ENCODE measurements around the gene SBNO2. TPM values are rescaled to one million over a fixed set of nuclear protein-coding genes. Genes with fewer than 3 reads are reported as not detected.
A peak's percentile ranks its signal among the peaks of the same experiment; 100 is the strongest.
"Not testable (repeated sequence)": the region's sequence is repeated elsewhere in the genome, so short reads cannot be mapped to it uniquely, and the experiment has no call there.

Gene SBNO2
- total RNA-seq, 6 donors from 2014 or later, result 44.8 to 159 (median 106) TPM

DNA sequence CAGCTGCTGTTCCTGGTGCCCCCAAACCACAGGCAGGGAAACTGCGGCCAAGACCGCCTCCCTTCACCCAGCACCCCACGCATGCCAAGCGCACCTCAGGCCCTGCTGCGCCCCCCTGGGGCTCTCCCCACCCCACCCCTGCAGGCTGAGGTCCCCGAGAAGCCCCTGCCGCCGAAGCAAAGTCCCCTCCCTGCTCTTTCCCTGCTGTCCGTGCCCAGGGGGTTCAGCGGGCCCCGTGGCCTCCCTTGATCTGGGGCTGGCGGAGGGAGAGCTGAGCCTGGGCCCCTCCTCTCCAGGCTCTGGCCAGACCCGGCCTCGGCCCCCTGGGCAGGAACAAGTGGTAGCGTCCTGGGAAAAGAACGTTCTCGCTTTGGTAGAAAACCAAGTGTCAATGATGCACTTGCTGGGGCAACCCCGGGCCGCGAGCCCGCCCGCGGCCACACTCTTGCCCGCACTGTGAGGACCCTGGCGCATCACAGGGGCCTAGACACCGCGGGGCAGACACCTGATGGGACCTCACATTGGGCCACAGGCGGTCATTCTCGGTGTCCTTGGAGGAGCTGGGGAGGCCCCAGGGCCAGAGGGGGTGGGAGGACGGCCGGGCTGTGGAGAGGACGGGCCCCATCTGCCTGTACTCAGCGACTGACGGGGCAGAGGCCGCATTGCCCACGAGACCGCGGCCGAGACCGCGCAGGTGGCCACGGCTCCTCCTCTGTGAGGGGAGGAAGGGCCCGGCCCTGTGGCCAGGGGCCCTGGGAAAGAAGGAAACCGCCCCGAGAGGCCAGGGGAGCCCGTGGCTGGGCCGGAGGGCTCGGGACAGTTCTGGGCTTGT, 41.3 kb downstream of the SBNO2 start:
- Histone ChIP-seq H3K9me3 (no peaks in the 10 kb centered on the region), H3K4me1 (peaks cover 68 to 85% (median 77%) of the 10 kb centered on the region in 4 donors), H3K36me3 (peaks cover 0 to 35% (median 11%) of the 10 kb centered on the region in 4 donors), H3K4me3 (peak overlapping the region; percentile 3 to 74 (median 62)), H3K27me3 (no peaks in the 10 kb centered on the region), H3K27ac (peak overlapping the region; percentile 94 to 99 (median 97))
- DNase-seq (peak in 1 of 2 donors; percentile 89), ATAC-seq (ENCODE audit: low FRiP score in 2 of 2) (peak in 1 of 2 donors; percentile 22)
- WGBS, 2 donors, result 54 to 67% methylated on average over 22 to 38 of the region's 48 CpGs
- TF ChIP-seq, protein P1, sequence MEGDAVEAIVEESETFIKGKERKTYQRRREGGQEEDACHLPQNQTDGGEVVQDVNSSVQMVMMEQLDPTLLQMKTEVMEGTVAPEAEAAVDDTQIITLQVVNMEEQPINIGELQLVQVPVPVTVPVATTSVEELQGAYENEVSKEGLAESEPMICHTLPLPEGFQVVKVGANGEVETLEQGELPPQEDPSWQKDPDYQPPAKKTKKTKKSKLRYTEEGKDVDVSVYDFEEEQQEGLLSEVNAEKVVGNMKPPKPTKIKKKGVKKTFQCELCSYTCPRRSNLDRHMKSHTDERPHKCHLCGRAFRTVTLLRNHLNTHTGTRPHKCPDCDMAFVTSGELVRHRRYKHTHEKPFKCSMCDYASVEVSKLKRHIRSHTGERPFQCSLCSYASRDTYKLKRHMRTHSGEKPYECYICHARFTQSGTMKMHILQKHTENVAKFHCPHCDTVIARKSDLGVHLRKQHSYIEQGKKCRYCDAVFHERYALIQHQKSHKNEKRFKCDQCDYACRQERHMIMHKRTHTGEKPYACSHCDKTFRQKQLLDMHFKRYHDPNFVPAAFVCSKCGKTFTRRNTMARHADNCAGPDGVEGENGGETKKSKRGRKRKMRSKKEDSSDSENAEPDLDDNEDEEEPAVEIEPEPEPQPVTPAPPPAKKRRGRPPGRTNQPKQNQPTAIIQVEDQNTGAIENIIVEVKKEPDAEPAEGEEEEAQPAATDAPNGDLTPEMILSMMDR (IDR thresholded peaks at IDR 0.05), result no peak
- peak in 1 of 4 donors; percentile 14 for TF ChIP-seq POLR2A (IDR thresholded peaks at IDR 0.05)

DNA sequence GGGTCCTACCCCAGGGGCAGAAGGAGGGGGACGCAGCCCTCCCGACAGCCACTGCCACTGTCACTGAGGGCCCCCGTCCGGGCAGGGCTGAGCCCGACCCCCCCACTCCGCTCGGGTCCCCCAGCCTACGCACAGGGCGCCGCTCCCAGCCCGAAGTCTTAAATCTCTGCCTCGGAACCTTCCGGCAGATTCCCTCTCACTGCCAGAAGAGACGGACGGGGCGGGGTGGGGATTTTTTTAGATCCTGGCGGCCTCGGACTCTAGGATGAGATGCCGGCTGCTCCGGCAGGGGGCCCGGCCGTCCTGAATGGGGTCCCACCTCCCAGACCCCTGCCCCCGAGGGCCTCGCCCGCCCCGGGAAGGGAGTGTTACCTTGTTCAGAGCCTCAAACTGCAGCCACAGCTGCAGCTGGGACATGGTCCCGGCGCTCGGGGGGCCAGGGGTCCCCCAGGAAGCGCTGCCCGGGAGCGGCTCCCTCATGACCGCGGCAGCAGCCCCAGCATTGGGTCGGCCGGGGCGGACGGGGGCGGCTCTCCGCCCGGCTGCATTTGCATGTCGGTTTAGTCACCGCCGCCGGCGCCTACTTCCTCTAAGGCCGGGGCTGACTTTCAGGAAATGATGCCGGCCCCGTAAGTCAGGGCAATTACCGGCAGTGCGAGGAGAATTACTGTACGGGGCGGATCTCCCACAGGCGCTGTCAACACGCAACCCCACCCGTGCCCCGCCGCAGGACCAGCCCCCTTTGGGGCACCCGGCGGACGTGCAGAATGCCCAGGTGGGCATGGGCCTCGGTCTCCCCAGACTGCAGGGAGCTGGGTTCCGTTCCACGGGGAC, 42.1 kb downstream of the SBNO2 start:
- no peaks in the 10 kb centered on the region for H3K27me3 ChIP-seq
- TF ChIP-seq POLR2AphosphoS5 (IDR thresholded peaks at IDR 0.05), result peak; percentile 91 to 98
- TF ChIP-seq POLR2A (IDR thresholded peaks at IDR 0.05), result peak in 3 of 4 donors; percentile 52 to 75 (median 52)
- TF ChIP-seq, protein P1 (IDR thresholded peaks at IDR 0.05), result peak in 2 of 6 experiments; percentile 34 to 44
- peak; percentile 98 to 100 (median 99) for TF ChIP-seq EP300 (IDR thresholded peaks at IDR 0.05)
- H3K4me3 ChIP-seq, result peak overlapping the region; percentile 60 to 90 (median 70)
- H3K36me3 ChIP-seq, result peaks cover 6 to 44% (median 19%) of the 10 kb centered on the region in 4 donors
- H3K27ac ChIP-seq, result peak overlapping the region; percentile 94 to 99 (median 97)
- peak; percentile 85 to 90 for ATAC-seq (ENCODE audit: low FRiP score in 2 of 2)
- WGBS, 2 donors, result 10 to 20% methylated on average over 3 to 8 of the region's 64 CpGs
- peaks cover 67 to 91% (median 78%) of the 10 kb centered on the region in 4 donors for H3K4me1 ChIP-seq
- no peaks in the 10 kb centered on the region for H3K9me3 ChIP-seq
- DNase-seq, result peak; percentile 95 to 96

DNA sequence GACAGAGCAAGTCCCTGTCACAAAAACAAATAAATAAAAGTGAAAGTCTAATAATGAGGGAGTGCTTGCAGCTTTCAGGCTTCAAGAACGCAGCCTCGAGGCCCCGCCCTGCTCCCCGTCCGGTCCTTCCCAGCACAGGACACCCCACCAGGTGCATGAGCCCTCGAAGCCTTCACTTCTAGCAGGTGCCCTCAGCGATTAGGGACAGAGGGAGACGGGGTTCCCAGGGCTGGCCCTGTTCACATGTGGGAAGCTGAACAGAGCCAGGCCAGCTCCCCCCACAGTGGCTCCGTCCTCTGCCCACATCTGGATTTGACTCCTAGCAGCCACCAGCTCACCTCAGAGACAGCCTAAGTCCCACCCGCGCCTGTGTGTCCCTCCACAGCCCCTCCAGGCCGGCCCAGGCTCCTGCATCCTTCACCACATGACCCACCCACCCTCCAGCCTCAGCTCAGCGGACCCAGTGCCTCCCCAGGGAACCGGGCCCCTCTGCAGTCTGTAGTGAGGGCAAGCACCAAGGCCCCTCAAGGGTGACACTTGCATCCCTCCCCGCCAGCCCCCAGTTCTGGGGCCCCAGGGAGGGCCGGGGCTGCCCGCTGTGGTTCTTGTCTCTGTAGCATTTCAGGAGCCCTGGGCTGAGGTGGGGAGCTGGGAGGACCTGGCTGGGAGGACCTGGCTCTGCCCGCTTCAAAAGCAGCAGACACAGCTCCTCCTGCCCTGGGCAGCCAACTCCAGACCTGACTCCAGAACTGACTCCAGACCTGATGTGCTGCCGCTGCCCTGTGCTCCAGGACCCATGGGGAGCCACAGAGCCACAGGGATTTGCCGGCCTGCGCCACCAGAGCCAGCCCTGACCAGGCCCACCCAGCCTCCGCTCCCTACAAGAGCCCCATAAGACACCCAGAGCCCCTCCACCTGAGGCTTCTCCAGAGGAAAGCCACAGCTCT, 43.0 kb downstream of the SBNO2 start:
- WGBS, 2 donors, result 47 to 61% methylated on average over 10 to 16 of the region's 22 CpGs
- peaks cover 7 to 44% (median 24%) of the 10 kb centered on the region in 4 donors for H3K36me3 ChIP-seq
- H3K4me1 ChIP-seq, result peaks cover 58 to 91% (median 73%) of the 10 kb centered on the region in 4 donors
- DNase-seq (peak in 1 of 2 donors; percentile 80), ATAC-seq (ENCODE audit: low FRiP score in 2 of 2) (peak; percentile 0)
- TF ChIP-seq, protein P1 (IDR thresholded peaks at IDR 0.05), result no peak
- TF ChIP-seq POLR2A (IDR thresholded peaks at IDR 0.05), result peak in 1 of 4 donors; percentile 6
- no peak for TF ChIP-seq POLR2AphosphoS5 (IDR thresholded peaks at IDR 0.05)
- no peaks in the 10 kb centered on the region for H3K9me3 ChIP-seq
- H3K4me3 ChIP-seq, result peak overlapping the region; percentile 60 to 90 (median 70)
- no peaks in the 10 kb centered on the region for H3K27me3 ChIP-seq
- peak overlapping the region; percentile 94 to 99 (median 97) for H3K27ac ChIP-seq

DNA sequence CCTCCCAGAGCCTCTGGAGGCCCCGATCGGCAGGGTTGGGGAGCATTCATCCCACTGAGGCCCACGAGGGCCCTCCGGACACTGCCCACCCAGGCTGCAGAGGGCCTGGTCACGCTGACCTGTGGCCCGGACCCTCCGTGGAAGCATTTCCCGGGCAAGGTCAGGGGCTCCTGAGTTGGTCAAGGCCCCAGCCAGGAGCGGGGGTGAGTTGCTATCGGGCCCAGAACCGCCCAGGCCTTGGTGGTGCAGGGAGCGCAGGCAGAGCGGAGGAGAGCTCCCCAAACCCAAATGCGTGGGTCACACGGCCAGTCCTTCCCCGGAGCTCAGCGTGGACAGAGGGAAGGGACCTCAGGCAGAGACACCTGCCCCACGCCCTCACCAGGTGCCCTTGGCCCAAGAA, 44.5 kb downstream of the SBNO2 start:
- Histone ChIP-seq H3K27ac (peak overlapping the region in 3 of 4 donors; percentile 23 to 99 (median 46)), H3K4me1 (peaks cover 49 to 79% (median 59%) of the 10 kb centered on the region in 4 donors), H3K36me3 (peaks cover 11 to 54% (median 30%) of the 10 kb centered on the region in 4 donors), H3K9me3 (no peaks in the 10 kb centered on the region), H3K4me3 (peak overlapping the region in 1 of 4 donors; percentile 60), H3K27me3 (no peaks in the 10 kb centered on the region)
- WGBS, 2 donors, result 89 to 100% methylated on average over 1 to 16 of the region's 18 CpGs
- peak in 1 of 2 donors; percentile 60 for DNase-seq
- no peak for ATAC-seq (ENCODE audit: low FRiP score in 2 of 2)
- TF ChIP-seq POLR2A (IDR thresholded peaks at IDR 0.05) (no peak), EP300 (IDR thresholded peaks at IDR 0.05) (no peak), POLR2AphosphoS5 (IDR thresholded peaks at IDR 0.05) (no peak)
- TF ChIP-seq, protein P1 (IDR thresholded peaks at IDR 0.05), result no peak

DNA sequence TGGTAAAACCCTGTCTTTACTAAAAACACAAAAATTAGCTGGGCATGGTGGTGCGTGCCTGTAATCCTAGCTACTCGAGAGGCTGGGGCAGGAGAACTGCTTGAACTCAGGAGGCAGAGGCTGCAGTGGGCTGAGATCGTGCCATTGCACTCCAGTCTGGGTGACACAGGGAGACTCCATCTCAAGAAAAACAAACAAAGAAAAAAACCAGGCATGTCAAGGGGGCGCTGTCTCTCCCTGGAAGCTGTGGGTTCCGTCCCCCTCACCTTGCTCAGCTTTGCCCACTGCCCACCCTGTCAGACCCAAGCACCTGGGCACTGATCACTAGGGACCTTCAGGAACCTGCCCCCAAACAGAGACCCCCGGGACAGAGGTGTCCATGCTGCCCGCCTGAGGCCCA, 45.0 kb downstream of the SBNO2 start:
- peak overlapping the region in 1 of 4 donors; percentile 60 for H3K4me3 ChIP-seq
- WGBS, 2 donors, result 89 to 93% methylated on average over 6 to 7 of the region's 7 CpGs

More for the DNA sequence above, 45.0 kb downstream of the SBNO2 start:
- not testable (repeated sequence) for ATAC-seq (ENCODE audit: low FRiP score in 2 of 2); H3K9me3 ChIP-seq; DNase-seq; H3K27me3 ChIP-seq
- H3K4me1 ChIP-seq, result peaks cover 44 to 74% (median 56%) of the 10 kb centered on the region in 4 donors
- H3K27ac ChIP-seq, result peak overlapping the region in 3 of 4 donors; percentile 23 to 99 (median 46)
- H3K36me3 ChIP-seq, result peaks cover 14 to 58% (median 34%) of the 10 kb centered on the region in 4 donors
